ENCODE data around the gene EPC2. TPM values are rescaled to one million over a fixed set of nuclear protein-coding genes. Genes with fewer than 3 reads are reported as not detected.

The EPC2 gene
- total and polyA plus RNA-seq, 2 of the 8 experiments (the other 6 are each of a cell fraction or from before 2014, with no cell fraction given), result 16.1 to 25.7 TPM

DNA sequence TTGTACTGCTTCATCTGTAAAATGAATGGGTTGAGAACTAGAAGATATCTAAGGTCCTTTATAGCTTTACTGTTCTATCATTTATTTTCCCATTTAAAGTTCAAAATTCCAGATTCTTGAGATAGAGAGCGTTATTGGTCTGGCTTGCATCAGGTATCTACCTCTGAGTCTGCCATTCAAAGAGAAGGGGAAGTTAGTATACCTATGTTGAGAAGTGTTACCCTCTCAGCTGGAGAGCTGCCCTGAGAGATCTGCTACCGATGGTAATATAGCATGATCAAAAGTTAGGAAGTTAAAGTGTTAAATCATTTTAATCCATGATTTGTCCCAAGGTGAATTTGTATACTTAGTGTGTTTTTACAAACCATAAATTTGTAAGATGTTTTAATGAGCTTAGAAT is 7.4 kb downstream of the EPC2 start:
- no peak for TF ChIP-seq KDM4A (IDR thresholded peaks at IDR 0.05; ENCODE audit: low read depth, low read length, severe bottlenecking)
- no peak for TF ChIP-seq EZH2 (IDR thresholded peaks at IDR 0.05; ENCODE audit: low read depth, low read length, severe bottlenecking)
- Histone ChIP-seq H4K8ac (ENCODE audit: extremely low read depth, insufficient read depth, low read length) (no peak overlapping the region), H3K9ac (replicated peaks in 1 of 4; ENCODE audit: extremely low read depth in 1 of 4, low read depth in 3 of 4, low read length in 3 of 4) (no peak overlapping the region), H4K20me1 (replicated peaks in 1 of 2; ENCODE audit: control insufficient read depth in 1 of 2, insufficient read depth in 2 of 2, low read length in 2 of 2) (peaks cover 17 to 20% of the 10 kb centered on the region in 2 experiments), H2BK20ac (ENCODE audit: low read length) (no peak overlapping the region), H3K36me3 (ENCODE audit: control insufficient read depth in 2 of 4, insufficient read depth in 4 of 4, low read length in 3 of 4) (no peaks in the 10 kb centered on the region), H2BK120ac (replicated peaks; ENCODE audit: low read depth, low read length) (no peak overlapping the region), H3K79me1 (ENCODE audit: low read depth, low read length) (no peaks in the 10 kb centered on the region), H4K91ac (replicated peaks; ENCODE audit: insufficient read length, low read length) (no peak overlapping the region), H3K4ac (replicated peaks; ENCODE audit: insufficient read length, low read depth, low read length) (no peak overlapping the region), H3K4me3 (ENCODE audit: extremely low read depth in 1 of 4, insufficient read depth in 2 of 4, low read depth in 3 of 4, low read length in 4 of 4) (no peak overlapping the region), H3K27ac (ENCODE audit: low read depth, low read length) (no peak overlapping the region), H3K4me2 (ENCODE audit: insufficient read depth in 1 of 2, low read depth in 2 of 2, low read length in 2 of 2) (no peak overlapping the region), H3K4me1 (replicated peaks in 1 of 4; ENCODE audit: control insufficient read depth in 3 of 4, insufficient read depth in 4 of 4, low read length in 3 of 4) (peaks cover 0 to 3% (median 1%) of the 10 kb centered on the region in 4 experiments; a peak in 2 of 7 replicates), H3K23ac (ENCODE audit: insufficient read length) (no peak overlapping the region), H3K56ac (replicated peaks; ENCODE audit: insufficient read length, low read depth, low read length) (no peak overlapping the region), H3K27me3 (replicated peaks in 1 of 4; ENCODE audit: control insufficient read depth in 3 of 4, extremely low read depth in 1 of 4, insufficient read depth in 3 of 4, low read length in 3 of 4) (no peaks in the 10 kb centered on the region), H4K5ac (ENCODE audit: insufficient read length, low read depth, low read length) (no peak overlapping the region), H3K9me3 (ENCODE audit: insufficient read depth in 2 of 2, low read depth in 1 of 2, low read length in 1 of 2) (no peaks in the 10 kb centered on the region), H3K79me2 (ENCODE audit: control insufficient read depth in 1 of 2, insufficient read depth in 2 of 2, low read length in 2 of 2) (peaks cover 41 to 100% of the 10 kb centered on the region in 2 experiments), H2AK5ac (ENCODE audit: low read depth, low read length) (no peak overlapping the region), H3K18ac (ENCODE audit: extremely low read depth, low read length) (no peak overlapping the region), H2BK12ac (ENCODE audit: low read depth, low read length) (no peak overlapping the region), H2AFZ (ENCODE audit: low read length) (no peak overlapping the region), H3K14ac (ENCODE audit: insufficient read length) (no peak overlapping the region), H3K23me2 (ENCODE audit: low read depth, low read length) (no peaks in the 10 kb centered on the region), H2BK5ac (ENCODE audit: low read depth, low read length) (no peak overlapping the region), H2BK15ac (ENCODE audit: low read length) (no peak overlapping the region)
- CTCF ChIA-PET (ENCODE audit: partially characterized antibody), result interaction anchor here (0.8 kb wide), 1 partner anchor 313 kb away, joined by 3 read pairs; no protein-coding TSS in a partner anchor
- 76% methylated on average over 2 of the region's 2 CpGs; no CpG with 5 or more reads in 1 of the 2 experiments for WGBS, 2 experiments (ENCODE audit: extremely low coverage in 1 of 2, insufficient coverage in 1 of 2, insufficient read length in 1 of 2, insufficient replicate concordance in 2 of 2, low coverage in 1 of 2, low lambda C conversion rate in 2 of 2, missing lambda C conversion rate in 1 of 2)
- peak; percentile 48 for FAIRE-seq
- POLR2A ChIA-PET (ENCODE audit: partially characterized antibody), result interaction anchor here (0.7 to 1.0 kb wide), 2 partner anchors 8 to 172 kb away, joined by 3 read pairs; no protein-coding TSS in a partner anchor
- DNase-seq (ENCODE audit: low read depth in 1 of 2, low spot score in 2 of 2), result no peak

Measured in H1 (cell line).